ENCODE measurements around the gene TNFSF8.

The TNFSF8 gene

DNA sequence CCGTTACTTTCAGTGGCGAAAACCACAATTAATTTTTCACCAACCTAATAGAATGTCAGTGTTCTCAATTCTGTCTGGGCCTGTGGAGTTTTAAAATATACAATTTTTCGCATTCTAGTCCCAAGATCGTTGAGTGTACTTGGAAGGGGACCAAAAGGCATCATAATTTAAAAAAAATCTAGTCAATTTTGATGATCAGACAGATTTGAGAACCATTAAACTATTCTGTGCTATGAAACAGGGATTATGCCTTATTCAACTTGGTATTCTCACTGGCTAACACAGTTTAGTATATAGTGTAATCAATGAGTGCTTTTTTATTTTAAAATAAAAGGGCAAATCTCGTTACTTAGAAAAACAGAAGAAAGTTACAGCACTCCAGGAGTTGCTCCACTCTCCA is 63.1 kb downstream of the TNFSF8 start:
- Histone ChIP-seq H4K20me1 (ENCODE audit: insufficient read depth, low read length) (no peaks in the 10 kb centered on the region), H3F3A (ENCODE audit: insufficient read depth, low read length) (no peaks in the 10 kb centered on the region), H3K9me2 (ENCODE audit: low read depth, low read length) (no peaks in the 10 kb centered on the region), H3K4me3 (ENCODE audit: low read depth, low read length, poor library complexity, severe bottlenecking) (no peak overlapping the region), H3K36me3 (ENCODE audit: insufficient read depth, low read length) (no peaks in the 10 kb centered on the region), H3K27ac (ENCODE audit: low read depth, low read length, poor library complexity, severe bottlenecking) (no peak overlapping the region), H3K4me1 (ENCODE audit: insufficient read depth, low read length, severe bottlenecking) (no peaks in the 10 kb centered on the region), H3K79me2 (ENCODE audit: insufficient read depth, low read length) (no peaks in the 10 kb centered on the region), H3K9ac (ENCODE audit: low read length) (no peak overlapping the region), H3K9me3 (ENCODE audit: low read length) (no peaks in the 10 kb centered on the region), H2AFZ (ENCODE audit: low read length) (no peak overlapping the region), H3K27me3 (ENCODE audit: insufficient read depth, low read length) (no peaks in the 10 kb centered on the region), H3K4me2 (ENCODE audit: low read length) (no peak overlapping the region)
- TF ChIP-seq CTCF (IDR thresholded peaks at IDR 0.05; ENCODE audit: low read length) = no peak
- TF ChIP-seq EZH2 (IDR thresholded peaks at IDR 0.05; ENCODE audit: borderline replicate concordance, low read length) = no peak

DNA sequence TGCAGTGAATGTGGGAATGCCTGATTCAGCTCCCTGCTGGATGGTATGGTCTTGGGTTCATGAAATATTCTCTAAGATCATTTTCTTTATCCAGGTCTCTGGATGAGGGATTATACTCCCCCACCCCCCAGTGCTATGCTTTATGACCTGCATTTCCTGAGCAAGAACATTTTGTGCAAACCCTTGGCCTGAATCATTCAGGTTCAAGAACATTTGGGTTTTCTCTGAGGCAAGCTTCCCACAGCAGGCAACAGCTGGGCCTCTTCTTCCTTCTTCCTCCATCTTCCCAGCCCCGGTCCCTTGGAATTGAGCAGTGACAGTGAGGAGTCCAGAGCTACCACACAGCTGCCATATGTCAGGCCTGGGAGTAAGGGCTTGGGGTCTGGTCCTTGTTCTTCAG is 65.9 kb downstream of the TNFSF8 start:
- no peaks in the 10 kb centered on the region for H3K9me2 ChIP-seq (ENCODE audit: low read depth, low read length)
- H3K79me2 ChIP-seq (ENCODE audit: insufficient read depth, low read length) = no peaks in the 10 kb centered on the region
- no peaks in the 10 kb centered on the region for H3K36me3 ChIP-seq (ENCODE audit: insufficient read depth, low read length)
- H3K4me2 ChIP-seq (ENCODE audit: low read length) = no peak overlapping the region
- H3F3A ChIP-seq (ENCODE audit: insufficient read depth, low read length) = no peaks in the 10 kb centered on the region
- H3K4me1 ChIP-seq (ENCODE audit: insufficient read depth, low read length, severe bottlenecking) = no peaks in the 10 kb centered on the region
- H4K20me1 ChIP-seq (ENCODE audit: insufficient read depth, low read length) = no peaks in the 10 kb centered on the region
- no peak overlapping the region for H2AFZ ChIP-seq (ENCODE audit: low read length)
- TF ChIP-seq EZH2 (IDR thresholded peaks at IDR 0.05; ENCODE audit: borderline replicate concordance, low read length) = no peak
- TF ChIP-seq CTCF (IDR thresholded peaks at IDR 0.05; ENCODE audit: low read length) = no peak
- H3K27ac ChIP-seq (ENCODE audit: low read depth, low read length, poor library complexity, severe bottlenecking) = no peak overlapping the region
- H3K9ac ChIP-seq (ENCODE audit: low read length) = no peak overlapping the region
- no peaks in the 10 kb centered on the region for H3K9me3 ChIP-seq (ENCODE audit: low read length)
- no peaks in the 10 kb centered on the region for H3K27me3 ChIP-seq (ENCODE audit: insufficient read depth, low read length)
- no peak overlapping the region for H3K4me3 ChIP-seq (ENCODE audit: low read depth, low read length, poor library complexity, severe bottlenecking)

DNA sequence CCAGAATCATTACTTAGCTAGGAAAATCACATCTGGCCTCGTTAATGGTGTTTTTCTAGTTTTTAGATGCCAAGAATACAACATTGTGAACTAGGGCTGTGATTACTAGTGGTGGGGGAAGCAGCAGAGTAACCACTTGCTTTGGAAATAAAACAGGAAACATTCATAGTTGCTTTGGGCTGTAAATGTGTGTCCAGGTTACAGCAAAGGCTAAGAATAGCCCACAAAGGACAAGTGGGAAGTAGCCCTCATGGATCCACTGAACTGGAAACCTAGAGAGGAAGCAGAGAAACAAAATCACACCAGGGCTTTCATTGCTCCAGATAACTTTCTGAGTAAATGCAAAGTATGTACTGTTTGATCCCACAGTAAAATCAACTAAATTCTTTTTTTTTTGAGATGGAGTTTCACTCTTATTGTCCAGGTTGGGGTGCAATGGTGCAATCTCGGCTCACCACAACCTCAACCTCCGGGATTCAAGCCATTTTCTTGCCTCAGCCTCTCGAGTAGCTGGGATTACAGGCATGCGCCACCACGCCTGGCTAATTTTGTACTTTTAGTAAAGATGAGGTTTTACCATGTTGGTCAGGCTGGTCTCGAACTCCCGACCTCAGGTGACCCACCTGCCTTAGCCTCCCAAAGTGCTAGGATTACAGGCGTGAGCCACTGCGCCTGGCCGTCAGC is 68.3 kb downstream of the TNFSF8 start:
- TF ChIP-seq CTCF (IDR thresholded peaks at IDR 0.05; ENCODE audit: low read length) (no peak), EZH2 (IDR thresholded peaks at IDR 0.05; ENCODE audit: borderline replicate concordance, low read length) (no peak)
- H3K9me3 ChIP-seq (ENCODE audit: low read length) = no peaks in the 10 kb centered on the region
- H3K36me3 ChIP-seq (ENCODE audit: insufficient read depth, low read length) = no peaks in the 10 kb centered on the region
- H3K9ac ChIP-seq (ENCODE audit: low read length) = no peak overlapping the region
- H3K27ac ChIP-seq (ENCODE audit: low read depth, low read length, poor library complexity, severe bottlenecking) = no peak overlapping the region
- no peak overlapping the region for H3K4me3 ChIP-seq (ENCODE audit: low read depth, low read length, poor library complexity, severe bottlenecking)
- no peak overlapping the region for H3K4me2 ChIP-seq (ENCODE audit: low read length)
- no peaks in the 10 kb centered on the region for H3K4me1 ChIP-seq (ENCODE audit: insufficient read depth, low read length, severe bottlenecking)
- no peak overlapping the region for H2AFZ ChIP-seq (ENCODE audit: low read length)
- no peaks in the 10 kb centered on the region for H3K9me2 ChIP-seq (ENCODE audit: low read depth, low read length)
- H3K79me2 ChIP-seq (ENCODE audit: insufficient read depth, low read length) = no peaks in the 10 kb centered on the region
- no peaks in the 10 kb centered on the region for H4K20me1 ChIP-seq (ENCODE audit: insufficient read depth, low read length)
- H3F3A ChIP-seq (ENCODE audit: insufficient read depth, low read length) = no peaks in the 10 kb centered on the region
- H3K27me3 ChIP-seq (ENCODE audit: insufficient read depth, low read length) = no peaks in the 10 kb centered on the region

Data from OCI-LY1 (cell line).